Endothelial cell of umbilical vein (primary cell): ENCODE measurements around the gene MOB3B.

Experiments used
- EZH2 ChIP-seq: IDR thresholded peaks from 2 replicates; pipeline ENCODE4 v1.6.1; 2012; ENCODE audit warnings: borderline replicate concordance, low read depth, mild to moderate bottlenecking, moderate library complexity, low read length, inconsistent platforms; ENCODE audit not compliant: severe bottlenecking
- FOS ChIP-seq: IDR thresholded peaks from 2 replicates; pipeline ENCODE4 v1.6.1; 2011; ENCODE audit warnings: mild to moderate bottlenecking, low read length, moderate library complexity, borderline replicate concordance; ENCODE audit not compliant: insufficient read depth
- GATA2 ChIP-seq: IDR thresholded peaks from 2 replicates; pipeline ENCODE4 v1.7.0; 2011; ENCODE audit warnings: low read depth, mild to moderate bottlenecking, moderate library complexity, mixed read lengths, low read length; ENCODE audit not compliant: insufficient read length, insufficient read depth
- JUN ChIP-seq: IDR thresholded peaks from 2 replicates; pipeline ENCODE4 v1.6.1; 2011; ENCODE audit warnings: borderline replicate concordance, low read depth; ENCODE audit not compliant: insufficient read length, insufficient read depth
- MYC ChIP-seq: IDR thresholded peaks from one replicate; pipeline ENCODE4 v1.6.1; 2011; ENCODE audit warnings: mild to moderate bottlenecking, low read depth, low read length
- POLR2A ChIP-seq: IDR thresholded peaks from 2 replicates; pipeline ENCODE4 v1.6.1; 2012; ENCODE audit warnings: low read depth, mild to moderate bottlenecking, control low read depth, low read length
- POLR2AphosphoS5 ChIP-seq: IDR thresholded peaks from 2 replicates; pipeline ENCODE4 v1.6.1; 2012; ENCODE audit warnings: low read depth, mild to moderate bottlenecking, control low read depth, low read length, moderate library complexity; ENCODE audit not compliant: insufficient read depth
- TF ChIP-seq, protein P1 (sequence below), 2 donors: IDR thresholded peaks; 1 replicate in 1 of 2; 2 replicates in 1 of 2; pipeline ENCODE4 v1.5.1; 2011; ENCODE audit warnings: low read length in 2 of 2, mild to moderate bottlenecking in 2 of 2, moderate library complexity in 2 of 2, control low read depth in 1 of 2, inconsistent platforms in 1 of 2, low read depth in 1 of 2; ENCODE audit not compliant: insufficient read depth in 1 of 2; ENCODE audit errors: extremely low read depth in 1 of 2
- TF ChIP-seq, protein P2 (sequence below): IDR thresholded peaks from 2 replicates; pipeline ENCODE4 v1.6.1; 2011; ENCODE audit not compliant: insufficient read depth, insufficient read length

GRCh38 chr9:27351438-27351837 is 178.2 kb downstream of the MOB3B start:
- TF ChIP-seq, protein P1, sequence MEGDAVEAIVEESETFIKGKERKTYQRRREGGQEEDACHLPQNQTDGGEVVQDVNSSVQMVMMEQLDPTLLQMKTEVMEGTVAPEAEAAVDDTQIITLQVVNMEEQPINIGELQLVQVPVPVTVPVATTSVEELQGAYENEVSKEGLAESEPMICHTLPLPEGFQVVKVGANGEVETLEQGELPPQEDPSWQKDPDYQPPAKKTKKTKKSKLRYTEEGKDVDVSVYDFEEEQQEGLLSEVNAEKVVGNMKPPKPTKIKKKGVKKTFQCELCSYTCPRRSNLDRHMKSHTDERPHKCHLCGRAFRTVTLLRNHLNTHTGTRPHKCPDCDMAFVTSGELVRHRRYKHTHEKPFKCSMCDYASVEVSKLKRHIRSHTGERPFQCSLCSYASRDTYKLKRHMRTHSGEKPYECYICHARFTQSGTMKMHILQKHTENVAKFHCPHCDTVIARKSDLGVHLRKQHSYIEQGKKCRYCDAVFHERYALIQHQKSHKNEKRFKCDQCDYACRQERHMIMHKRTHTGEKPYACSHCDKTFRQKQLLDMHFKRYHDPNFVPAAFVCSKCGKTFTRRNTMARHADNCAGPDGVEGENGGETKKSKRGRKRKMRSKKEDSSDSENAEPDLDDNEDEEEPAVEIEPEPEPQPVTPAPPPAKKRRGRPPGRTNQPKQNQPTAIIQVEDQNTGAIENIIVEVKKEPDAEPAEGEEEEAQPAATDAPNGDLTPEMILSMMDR (IDR thresholded peaks at IDR 0.05; ENCODE audit: extremely low read depth in 1 of 2, insufficient read depth in 1 of 2, low read depth in 1 of 2, low read length in 2 of 2): no peak
- TF ChIP-seq POLR2A (no peak), JUN (no peak), EZH2 (no peak), MYC (no peak), POLR2AphosphoS5 (no peak), FOS (no peak), GATA2 (no peak)
- TF ChIP-seq, protein P2, sequence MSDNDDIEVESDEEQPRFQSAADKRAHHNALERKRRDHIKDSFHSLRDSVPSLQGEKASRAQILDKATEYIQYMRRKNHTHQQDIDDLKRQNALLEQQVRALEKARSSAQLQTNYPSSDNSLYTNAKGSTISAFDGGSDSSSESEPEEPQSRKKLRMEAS: no peak
